ENCODE results near the gene RGS10.

The RGS10 gene

DNA sequence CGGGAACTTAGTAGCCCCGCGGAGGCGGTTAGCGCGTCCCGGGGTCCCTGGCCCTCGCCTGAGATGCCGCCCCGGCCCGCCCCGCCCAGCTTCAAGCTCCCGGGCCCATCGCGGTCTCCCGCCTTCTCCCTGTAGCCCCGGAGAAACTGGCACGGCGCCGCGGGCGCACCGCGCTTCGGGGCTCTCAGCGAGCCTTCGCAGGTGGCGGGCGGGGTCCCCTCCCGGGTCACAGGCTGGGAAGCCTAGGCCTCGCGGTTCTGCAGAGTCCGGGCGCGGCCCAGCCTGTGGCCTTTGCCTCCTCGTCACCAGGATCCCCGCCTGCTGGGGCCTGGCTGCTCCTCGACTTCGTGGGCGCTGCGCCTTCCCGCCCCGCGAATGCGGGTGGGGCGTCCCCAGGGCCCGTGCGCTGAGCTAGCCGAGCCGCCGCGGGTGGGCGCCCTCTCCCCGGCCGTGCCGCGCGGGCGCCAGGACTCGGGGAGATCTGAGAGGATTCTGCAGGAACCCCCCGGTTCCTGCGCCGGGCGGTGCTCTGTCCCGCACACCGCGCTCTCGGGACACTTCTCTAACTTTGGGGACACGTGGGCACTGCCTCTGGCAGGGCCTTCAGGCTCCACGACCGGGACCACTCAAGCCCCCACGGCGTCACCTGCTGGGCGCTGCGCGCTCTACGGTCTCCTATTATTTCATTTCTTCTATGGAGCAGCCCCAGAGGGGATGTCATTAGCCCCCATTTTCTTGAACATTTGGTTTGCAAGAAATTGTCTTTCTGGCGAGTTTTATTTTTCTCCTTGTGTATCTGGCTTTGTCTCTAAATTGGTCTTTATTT lies 682 bp upstream of the RGS10 start:
- TF ChIP-seq CTCF (IDR thresholded peaks at IDR 0.05; ENCODE audit: control insufficient read depth, extremely low read depth, insufficient read depth): peak; percentile 31
- DNase-seq (ENCODE audit: low read depth): no peak
- H3K4me3 ChIP-seq (ENCODE audit: low read depth, low read length): peak overlapping the region; percentile 71

- DNase-seq (ENCODE audit: low read depth): no peak
- H3K4me3 ChIP-seq (ENCODE audit: low read depth, low read length): peak overlapping the region; percentile 71
- TF ChIP-seq CTCF (IDR thresholded peaks at IDR 0.05; ENCODE audit: control insufficient read depth, extremely low read depth, insufficient read depth): no peak
These were observed 811 bp downstream of the RGS10 start for GRCh38 chr10:119541459-119542356.

- no peak for TF ChIP-seq CTCF (IDR thresholded peaks at IDR 0.05; ENCODE audit: control insufficient read depth, extremely low read depth, insufficient read depth)
- no peak overlapping the region for H3K4me3 ChIP-seq (ENCODE audit: low read depth, low read length)
- DNase-seq (ENCODE audit: low read depth): no peak
These were observed 1.5 kb downstream of the RGS10 start for GRCh38 chr10:119541046-119541445.

DNA sequence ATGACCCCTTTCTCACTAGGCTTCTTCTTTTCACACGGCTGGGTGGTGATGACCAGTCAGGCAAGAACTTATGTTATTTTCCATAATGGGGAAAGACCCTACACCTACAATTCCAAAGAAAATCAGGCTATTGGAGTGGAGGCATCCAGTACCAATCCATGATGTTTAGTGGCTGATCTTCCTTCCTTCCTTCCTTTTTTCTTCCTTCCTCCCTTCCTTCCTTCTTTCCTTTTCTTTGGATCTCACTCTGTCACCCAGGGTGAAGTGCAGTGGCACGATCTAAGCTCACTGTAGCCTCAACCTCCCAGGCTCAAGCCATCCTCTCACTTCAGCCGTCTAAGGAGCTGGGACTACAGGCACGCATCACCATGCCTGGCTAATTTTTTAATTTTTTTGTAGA lies 2.5 kb downstream of the RGS10 start:
- TF ChIP-seq CTCF (IDR thresholded peaks at IDR 0.05; ENCODE audit: control insufficient read depth, extremely low read depth, insufficient read depth): no peak
- DNase-seq (ENCODE audit: low read depth): no peak
- no peak overlapping the region for H3K4me3 ChIP-seq (ENCODE audit: low read depth, low read length)

DNA sequence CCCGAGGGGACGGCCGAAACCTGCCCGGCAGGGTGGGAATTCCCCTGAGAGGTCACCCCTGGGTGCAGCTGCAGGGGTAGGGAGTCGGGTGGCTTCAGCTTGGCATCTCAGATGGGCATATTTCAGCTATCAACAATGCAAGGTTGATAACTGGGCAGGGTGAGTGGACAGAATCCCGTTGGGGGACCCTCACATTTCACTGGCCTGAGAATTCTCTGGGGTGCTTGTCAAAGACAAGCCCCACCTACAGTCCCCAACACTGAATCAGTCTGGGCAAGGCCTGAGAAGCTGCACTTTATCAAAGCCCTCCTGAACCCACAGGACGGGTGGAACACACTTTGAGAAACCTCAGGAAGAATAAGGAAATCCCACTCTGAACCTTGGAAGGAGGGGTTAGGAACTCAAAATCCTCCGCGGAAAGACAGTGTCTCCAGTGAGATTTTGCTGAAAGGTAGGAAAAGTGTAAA lies 3.1 kb downstream of the RGS10 start:
- no peak for DNase-seq (ENCODE audit: low read depth)
- peak overlapping the region; percentile 17; the same call in 1 of the 2 replicates for H3K4me3 ChIP-seq (ENCODE audit: low read depth, low read length)
- no peak for TF ChIP-seq CTCF (IDR thresholded peaks at IDR 0.05; ENCODE audit: control insufficient read depth, extremely low read depth, insufficient read depth)

GRCh38 chr10:119538632-119539358 lies 3.7 kb downstream of the RGS10 start:
- H3K4me3 ChIP-seq (ENCODE audit: low read depth, low read length): peak overlapping the region; percentile 17
- TF ChIP-seq CTCF (IDR thresholded peaks at IDR 0.05; ENCODE audit: control insufficient read depth, extremely low read depth, insufficient read depth): no peak
- peak; percentile 41 for DNase-seq (ENCODE audit: low read depth)
